ENCODE measurements around the gene NNT. TPM values are rescaled to one million over a fixed set of nuclear protein-coding genes. Genes with fewer than 3 reads are reported as not detected.
A peak's percentile ranks its signal among the peaks of the same experiment; 100 is the strongest.

Gene NNT
- total and polyA plus RNA-seq, 9 of the 15 experiments (the other 6 are each of a cell fraction or from before 2014, with no cell fraction given) = 21.9 to 68.6 (median 42.2) TPM

GRCh38 chr5:43602461-43603343, at the start of gene NNT (continued):
- peak; percentile 6 for TF ChIP-seq NEUROD1 (IDR thresholded peaks at IDR 0.05; ENCODE audit: borderline replicate concordance, low read depth, low read length, partially characterized antibody)
- TF ChIP-seq, protein P1, sequence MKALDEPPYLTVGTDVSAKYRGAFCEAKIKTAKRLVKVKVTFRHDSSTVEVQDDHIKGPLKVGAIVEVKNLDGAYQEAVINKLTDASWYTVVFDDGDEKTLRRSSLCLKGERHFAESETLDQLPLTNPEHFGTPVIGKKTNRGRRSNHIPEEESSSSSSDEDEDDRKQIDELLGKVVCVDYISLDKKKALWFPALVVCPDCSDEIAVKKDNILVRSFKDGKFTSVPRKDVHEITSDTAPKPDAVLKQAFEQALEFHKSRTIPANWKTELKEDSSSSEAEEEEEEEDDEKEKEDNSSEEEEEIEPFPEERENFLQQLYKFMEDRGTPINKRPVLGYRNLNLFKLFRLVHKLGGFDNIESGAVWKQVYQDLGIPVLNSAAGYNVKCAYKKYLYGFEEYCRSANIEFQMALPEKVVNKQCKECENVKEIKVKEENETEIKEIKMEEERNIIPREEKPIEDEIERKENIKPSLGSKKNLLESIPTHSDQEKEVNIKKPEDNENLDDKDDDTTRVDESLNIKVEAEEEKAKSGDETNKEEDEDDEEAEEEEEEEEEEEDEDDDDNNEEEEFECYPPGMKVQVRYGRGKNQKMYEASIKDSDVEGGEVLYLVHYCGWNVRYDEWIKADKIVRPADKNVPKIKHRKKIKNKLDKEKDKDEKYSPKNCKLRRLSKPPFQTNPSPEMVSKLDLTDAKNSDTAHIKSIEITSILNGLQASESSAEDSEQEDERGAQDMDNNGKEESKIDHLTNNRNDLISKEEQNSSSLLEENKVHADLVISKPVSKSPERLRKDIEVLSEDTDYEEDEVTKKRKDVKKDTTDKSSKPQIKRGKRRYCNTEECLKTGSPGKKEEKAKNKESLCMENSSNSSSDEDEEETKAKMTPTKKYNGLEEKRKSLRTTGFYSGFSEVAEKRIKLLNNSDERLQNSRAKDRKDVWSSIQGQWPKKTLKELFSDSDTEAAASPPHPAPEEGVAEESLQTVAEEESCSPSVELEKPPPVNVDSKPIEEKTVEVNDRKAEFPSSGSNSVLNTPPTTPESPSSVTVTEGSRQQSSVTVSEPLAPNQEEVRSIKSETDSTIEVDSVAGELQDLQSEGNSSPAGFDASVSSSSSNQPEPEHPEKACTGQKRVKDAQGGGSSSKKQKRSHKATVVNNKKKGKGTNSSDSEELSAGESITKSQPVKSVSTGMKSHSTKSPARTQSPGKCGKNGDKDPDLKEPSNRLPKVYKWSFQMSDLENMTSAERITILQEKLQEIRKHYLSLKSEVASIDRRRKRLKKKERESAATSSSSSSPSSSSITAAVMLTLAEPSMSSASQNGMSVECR (CRISPR knock-in tag; IDR thresholded peaks at IDR 0.05) = peak; percentile 92
- TF ChIP-seq TFAM (CRISPR knock-in tag; conservative IDR thresholded peaks at IDR 0.05) = no peak
- TF ChIP-seq BDP1 (IDR thresholded peaks at IDR 0.05; ENCODE audit: insufficient read depth, insufficient read length) = no peak
- TF ChIP-seq, protein P2, sequence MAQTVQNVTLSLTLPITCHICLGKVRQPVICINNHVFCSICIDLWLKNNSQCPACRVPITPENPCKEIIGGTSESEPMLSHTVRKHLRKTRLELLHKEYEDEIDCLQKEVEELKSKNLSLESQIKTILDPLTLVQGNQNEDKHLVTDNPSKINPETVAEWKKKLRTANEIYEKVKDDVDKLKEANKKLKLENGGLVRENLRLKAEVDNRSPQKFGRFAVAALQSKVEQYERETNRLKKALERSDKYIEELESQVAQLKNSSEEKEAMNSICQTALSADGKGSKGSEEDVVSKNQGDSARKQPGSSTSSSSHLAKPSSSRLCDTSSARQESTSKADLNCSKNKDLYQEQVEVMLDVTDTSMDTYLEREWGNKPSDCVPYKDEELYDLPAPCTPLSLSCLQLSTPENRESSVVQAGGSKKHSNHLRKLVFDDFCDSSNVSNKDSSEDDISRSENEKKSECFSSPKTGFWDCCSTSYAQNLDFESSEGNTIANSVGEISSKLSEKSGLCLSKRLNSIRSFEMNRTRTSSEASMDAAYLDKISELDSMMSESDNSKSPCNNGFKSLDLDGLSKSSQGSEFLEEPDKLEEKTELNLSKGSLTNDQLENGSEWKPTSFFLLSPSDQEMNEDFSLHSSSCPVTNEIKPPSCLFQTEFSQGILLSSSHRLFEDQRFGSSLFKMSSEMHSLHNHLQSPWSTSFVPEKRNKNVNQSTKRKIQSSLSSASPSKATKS (CRISPR knock-in tag; IDR thresholded peaks at IDR 0.05) = no peak
- TF ChIP-seq ZSCAN29 (IDR thresholded peaks at IDR 0.05) = no peak
- TF ChIP-seq BRCA1 (IDR thresholded peaks at IDR 0.05) = no peak
- no peak for TF ChIP-seq BRCA1 (CRISPR knock-in tag; IDR thresholded peaks at IDR 0.05)
- TF ChIP-seq SMARCC2 (IDR thresholded peaks at IDR 0.05; ENCODE audit: low read depth) = no peak; the same call in 1 of the 2 replicates
- TF ChIP-seq SP2 (IDR thresholded peaks at IDR 0.05; ENCODE audit: extremely low read depth, low read depth, low read length, poor library complexity, severe bottlenecking) = no peak
- TF ChIP-seq, protein P3, sequence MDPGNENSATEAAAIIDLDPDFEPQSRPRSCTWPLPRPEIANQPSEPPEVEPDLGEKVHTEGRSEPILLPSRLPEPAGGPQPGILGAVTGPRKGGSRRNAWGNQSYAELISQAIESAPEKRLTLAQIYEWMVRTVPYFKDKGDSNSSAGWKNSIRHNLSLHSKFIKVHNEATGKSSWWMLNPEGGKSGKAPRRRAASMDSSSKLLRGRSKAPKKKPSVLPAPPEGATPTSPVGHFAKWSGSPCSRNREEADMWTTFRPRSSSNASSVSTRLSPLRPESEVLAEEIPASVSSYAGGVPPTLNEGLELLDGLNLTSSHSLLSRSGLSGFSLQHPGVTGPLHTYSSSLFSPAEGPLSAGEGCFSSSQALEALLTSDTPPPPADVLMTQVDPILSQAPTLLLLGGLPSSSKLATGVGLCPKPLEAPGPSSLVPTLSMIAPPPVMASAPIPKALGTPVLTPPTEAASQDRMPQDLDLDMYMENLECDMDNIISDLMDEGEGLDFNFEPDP (CRISPR knock-in tag; IDR thresholded peaks at IDR 0.05) = no peak
- TF ChIP-seq IRF2 (CRISPR knock-in tag; IDR thresholded peaks at IDR 0.05) = no peak
- no peak for TF ChIP-seq ILK (tag; IDR thresholded peaks at IDR 0.05; ENCODE audit: borderline replicate concordance, low read depth)
- no peak for TF ChIP-seq NFYB (IDR thresholded peaks at IDR 0.05; ENCODE audit: extremely low read depth, insufficient read length)
- no peak for TF ChIP-seq ETS2 (tag; IDR thresholded peaks at IDR 0.05; ENCODE audit: borderline replicate concordance, poor library complexity, severe bottlenecking)
- TF ChIP-seq ZNF224 (CRISPR knock-in tag; IDR thresholded peaks at IDR 0.05) = no peak
- TF ChIP-seq, protein P4, sequence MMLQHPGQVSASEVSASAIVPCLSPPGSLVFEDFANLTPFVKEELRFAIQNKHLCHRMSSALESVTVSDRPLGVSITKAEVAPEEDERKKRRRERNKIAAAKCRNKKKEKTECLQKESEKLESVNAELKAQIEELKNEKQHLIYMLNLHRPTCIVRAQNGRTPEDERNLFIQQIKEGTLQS (IDR thresholded peaks at IDR 0.05) = no peak
- TF ChIP-seq, protein P4 (CRISPR knock-in tag; conservative IDR thresholded peaks at IDR 0.05) = no peak

All from K562 (cell line).